Kidney epithelial cell (primary cell): ENCODE data around the gene TNFRSF18. TPM values are rescaled to one million over a fixed set of nuclear protein-coding genes. Genes with fewer than 3 reads are reported as not detected.

ENCODE experiments used
- DNase-seq: peaks from one replicate; pipeline ENCODE4 v3.0.0-alpha.2; 2010; ENCODE audit warnings: low read depth
- H3K27me3 ChIP-seq: 2 replicates; pipeline ENCODE4 v1.6.0; 2011; ENCODE audit warnings: low read length; ENCODE audit not compliant: control insufficient read depth, insufficient read depth
- H3K36me3 ChIP-seq: 2 replicates; pipeline ENCODE4 v1.5.1; 2011; ENCODE audit warnings: low read length; ENCODE audit not compliant: control insufficient read depth, insufficient read depth
- H3K4me3 ChIP-seq: 2 replicates; pipeline ENCODE4 v1.5.1; 2011; ENCODE audit warnings: low read depth, mild to moderate bottlenecking, control low read depth, low read length
- total RNA-seq: library from RNA; depleted of rRNA; stranded (reverse); fragments of >200 nt; gene quantifications from 2 replicates; pipeline ENCODE4 v1.2.3, GENCODE V29; 2015
- TF ChIP-seq, protein P1 (sequence below): IDR thresholded peaks from 2 replicates; pipeline ENCODE4 v1.5.1; 2011; ENCODE audit warnings: mild to moderate bottlenecking, moderate library complexity, low read length, control low read depth, inconsistent platforms; ENCODE audit not compliant: insufficient read depth, poor library complexity, severe bottlenecking

The TNFRSF18 gene
- total RNA-seq, 1 donor from 2014 or later = 0.67 TPM

DNA sequence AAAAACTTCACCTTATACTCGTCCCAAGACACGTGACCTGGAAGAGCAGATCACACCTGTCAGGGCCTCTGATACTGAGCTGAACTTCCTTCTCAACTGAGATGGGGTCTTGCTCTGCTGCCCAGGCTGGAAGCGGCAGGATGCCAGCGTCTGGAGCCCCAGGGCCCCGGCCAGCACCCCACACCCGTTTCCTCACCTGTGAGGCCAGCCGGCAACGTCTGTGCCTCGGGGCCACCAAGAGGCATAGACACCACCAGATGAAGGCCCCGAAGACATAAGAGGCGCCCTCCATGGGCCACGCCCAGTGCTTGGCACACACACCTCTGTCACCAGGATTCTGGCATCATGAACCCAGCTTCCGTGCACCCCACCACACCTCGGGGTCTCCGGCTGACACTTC, 16.9 kb upstream of the TNFRSF18 start:
- H3K4me3 ChIP-seq = no peak overlapping the region
- no peaks in the 10 kb centered on the region for H3K27me3 ChIP-seq
- TF ChIP-seq, protein P1, sequence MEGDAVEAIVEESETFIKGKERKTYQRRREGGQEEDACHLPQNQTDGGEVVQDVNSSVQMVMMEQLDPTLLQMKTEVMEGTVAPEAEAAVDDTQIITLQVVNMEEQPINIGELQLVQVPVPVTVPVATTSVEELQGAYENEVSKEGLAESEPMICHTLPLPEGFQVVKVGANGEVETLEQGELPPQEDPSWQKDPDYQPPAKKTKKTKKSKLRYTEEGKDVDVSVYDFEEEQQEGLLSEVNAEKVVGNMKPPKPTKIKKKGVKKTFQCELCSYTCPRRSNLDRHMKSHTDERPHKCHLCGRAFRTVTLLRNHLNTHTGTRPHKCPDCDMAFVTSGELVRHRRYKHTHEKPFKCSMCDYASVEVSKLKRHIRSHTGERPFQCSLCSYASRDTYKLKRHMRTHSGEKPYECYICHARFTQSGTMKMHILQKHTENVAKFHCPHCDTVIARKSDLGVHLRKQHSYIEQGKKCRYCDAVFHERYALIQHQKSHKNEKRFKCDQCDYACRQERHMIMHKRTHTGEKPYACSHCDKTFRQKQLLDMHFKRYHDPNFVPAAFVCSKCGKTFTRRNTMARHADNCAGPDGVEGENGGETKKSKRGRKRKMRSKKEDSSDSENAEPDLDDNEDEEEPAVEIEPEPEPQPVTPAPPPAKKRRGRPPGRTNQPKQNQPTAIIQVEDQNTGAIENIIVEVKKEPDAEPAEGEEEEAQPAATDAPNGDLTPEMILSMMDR = no peak
- no peak for DNase-seq
- peaks cover 4% of the 10 kb centered on the region for H3K36me3 ChIP-seq

DNA sequence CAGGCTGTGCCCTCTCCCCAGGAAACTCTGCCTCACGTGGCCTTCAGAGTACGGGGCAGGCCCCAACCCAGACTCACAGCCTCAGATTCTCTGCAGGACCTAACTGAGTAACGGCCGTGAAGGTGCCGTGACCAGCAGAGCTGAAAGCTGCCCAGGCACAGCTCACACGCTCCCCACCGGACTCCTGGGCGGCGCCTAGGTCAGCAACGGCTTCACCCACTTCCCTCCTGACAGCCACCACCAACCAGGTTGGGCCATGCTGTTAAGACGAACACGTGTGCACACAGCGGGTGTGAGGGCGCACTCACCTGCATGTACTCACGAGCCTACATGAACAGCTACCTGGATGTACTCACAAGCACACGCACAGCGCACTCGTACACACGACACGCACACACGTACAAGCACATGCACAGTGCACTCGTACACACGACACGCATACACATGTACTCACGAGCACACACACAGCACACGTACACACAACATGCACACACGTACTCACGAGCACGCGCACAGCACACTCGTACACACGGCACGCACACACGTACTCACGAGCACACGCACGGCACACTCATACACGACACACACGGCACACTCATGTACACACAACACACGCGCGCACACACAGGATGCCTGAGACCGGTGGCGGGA, 16.3 kb upstream of the TNFRSF18 start:
- Histone ChIP-seq H3K36me3 (peaks cover 3% of the 10 kb centered on the region), H3K4me3 (no peak overlapping the region), H3K27me3 (no peaks in the 10 kb centered on the region)
- TF ChIP-seq, protein P1 = no peak
- no peak for DNase-seq

DNA sequence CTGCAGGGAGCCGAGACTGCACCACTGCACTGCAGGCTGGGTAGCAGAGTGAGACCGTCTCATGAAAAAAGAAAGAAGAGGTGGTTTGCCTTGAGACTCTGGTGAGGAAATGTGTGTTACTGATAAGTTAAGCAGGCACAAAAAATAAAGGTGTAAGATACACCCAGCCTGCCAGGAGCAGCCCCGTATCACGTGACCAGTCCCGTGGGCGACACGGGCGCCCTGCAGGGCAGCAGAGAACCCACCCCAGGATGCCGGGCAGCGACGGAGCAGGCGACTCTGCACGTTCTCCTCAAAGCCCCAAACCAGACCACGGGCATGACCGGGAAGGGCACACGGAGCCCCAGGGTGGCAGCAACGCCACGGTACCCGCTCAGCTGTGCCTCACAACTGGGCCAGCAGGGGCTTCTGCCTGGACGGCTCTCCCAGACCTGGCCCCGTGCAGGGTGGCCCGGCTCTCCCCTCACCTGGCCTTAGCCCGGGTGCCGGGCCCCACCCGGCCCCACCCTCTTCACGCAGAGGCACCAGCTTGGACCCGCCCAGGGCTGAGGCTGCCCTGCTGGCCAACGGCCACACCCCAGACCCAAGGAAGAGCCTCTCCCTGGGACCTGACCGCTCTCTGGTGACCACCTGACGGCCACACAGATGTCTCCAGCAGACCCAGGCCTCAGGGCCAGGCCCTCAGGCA, 15.6 kb upstream of the TNFRSF18 start:
- H3K27me3 ChIP-seq = no peaks in the 10 kb centered on the region
- H3K4me3 ChIP-seq = no peak overlapping the region
- no peak for DNase-seq
- TF ChIP-seq, protein P1 = no peak
- H3K36me3 ChIP-seq = peaks cover 2% of the 10 kb centered on the region

DNA sequence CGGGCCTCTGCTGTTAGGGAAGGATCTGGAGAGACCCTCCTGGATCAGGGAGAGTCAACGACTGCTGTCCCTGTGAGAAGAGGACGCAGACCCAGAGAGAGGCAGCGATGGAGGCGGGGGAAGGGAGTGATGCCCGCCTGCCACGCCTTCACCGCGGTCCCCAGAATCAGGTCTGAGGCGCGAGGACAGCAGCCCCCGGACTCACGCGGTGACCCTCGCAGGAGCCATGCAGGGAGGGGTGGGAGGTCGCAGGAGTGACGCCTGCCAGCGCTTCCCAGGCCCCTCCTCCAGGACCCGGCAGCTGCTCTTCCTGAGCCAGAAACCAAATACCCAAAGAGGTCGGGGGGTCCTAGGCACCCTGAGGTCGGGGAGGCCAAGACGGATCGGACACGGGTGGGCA, 13.8 kb upstream of the TNFRSF18 start:
- H3K27me3 ChIP-seq = no peaks in the 10 kb centered on the region
- H3K36me3 ChIP-seq = peaks cover 1% of the 10 kb centered on the region
- TF ChIP-seq, protein P1 = no peak
- no peak for DNase-seq
- H3K4me3 ChIP-seq = no peak overlapping the region

DNA sequence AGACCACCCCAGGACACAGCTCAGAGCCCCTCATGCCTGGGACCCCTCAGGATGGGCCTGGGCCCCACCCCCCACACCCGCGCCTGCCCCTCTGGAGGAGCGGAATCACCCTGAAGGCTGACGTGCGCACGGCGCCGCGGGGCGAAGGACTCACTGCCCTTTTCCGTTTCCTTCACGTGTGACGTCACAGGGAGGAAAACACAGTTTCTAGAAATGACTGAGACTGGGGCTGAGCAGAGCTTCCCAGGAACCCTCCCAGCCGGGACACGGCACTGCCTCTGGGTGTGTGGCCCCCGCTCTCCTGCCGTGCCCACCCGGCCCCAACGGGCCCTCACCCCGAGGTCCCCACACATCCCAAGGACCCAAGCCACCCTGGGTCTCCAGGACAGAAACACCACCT, 12.9 kb upstream of the TNFRSF18 start:
- Histone ChIP-seq H3K4me3 (no peak overlapping the region), H3K36me3 (peaks cover 1% of the 10 kb centered on the region), H3K27me3 (no peaks in the 10 kb centered on the region)
- TF ChIP-seq, protein P1 = no peak
- no peak for DNase-seq
